OCI-LY7 (cell line): ENCODE results near the gene IHH. TPM values are rescaled to one million over a fixed set of nuclear protein-coding genes. Genes with fewer than 3 reads are reported as not detected.

Experiments used
- BruUV-seq: library from RNA; stranded (reverse); fragments of 400-500 nt; replicated peaks from 2 replicates; lab custom pipeline; 2021; lab: Mats Ljungman, UMichigan
- CTCF ChIA-PET: fragments of 300-600 bp; sonication (Branson Sonifier 250); formaldehyde crosslinking; loops from one replicate; lab custom pipeline; 2022; ENCODE audit warnings: antibody characterized with exemption; ENCODE audit not compliant: unreplicated experiment; lab: Charles Lee
- POLR2A ChIA-PET: fragments of 300-600 bp; sonication (Branson Sonifier 250); formaldehyde crosslinking; loops from one replicate; lab custom pipeline; 2022; ENCODE audit warnings: antibody characterized with exemption; lab: Charles Lee
- DNase-seq: peaks from one replicate; pipeline ENCODE4 v3.0.0-alpha.2; 2015; ENCODE audit warnings: low spot score
- H2AFZ ChIP-seq: fragments of 200-600 bp; sonication (generic), shearing (Covaris generic); 2 replicates; pipeline ENCODE4 v1.6.1; 2014; ENCODE audit warnings: mild to moderate bottlenecking, antibody characterized with exemption, low read length, moderate library complexity
- H3K27ac ChIP-seq: fragments of 200-600 bp; sonication (generic); 2 replicates; pipeline ENCODE4 v1.5.1; 2014; ENCODE audit warnings: mixed run types, low read depth, mild to moderate bottlenecking, moderate library complexity, low read length, inconsistent platforms; ENCODE audit not compliant: poor library complexity, severe bottlenecking
- H3K36me3 ChIP-seq: fragments of 200-600 bp; sonication (generic); 2 replicates; pipeline ENCODE4 v1.6.1; 2014; ENCODE audit warnings: mild to moderate bottlenecking, antibody characterized with exemption, low read length, moderate library complexity, mixed read lengths; ENCODE audit not compliant: insufficient read depth
- H3K4me1 ChIP-seq: fragments of 200-600 bp; sonication (generic); 2 replicates; pipeline ENCODE4 v1.5.1; 2014; ENCODE audit warnings: mild to moderate bottlenecking, low read length; ENCODE audit not compliant: insufficient read depth, poor library complexity, severe bottlenecking
- H3K4me2 ChIP-seq: fragments of 200-600 bp; sonication (generic); 2 replicates; pipeline ENCODE4 v1.6.1; 2014; ENCODE audit warnings: mild to moderate bottlenecking, low read length
- H3K4me3 ChIP-seq: fragments of 200-600 bp; sonication (generic); 2 replicates; pipeline ENCODE4 v1.5.1; 2014; ENCODE audit warnings: mild to moderate bottlenecking, low read depth, low read length; ENCODE audit not compliant: poor library complexity, severe bottlenecking
- H3K79me2 ChIP-seq: fragments of 200-600 bp; sonication (generic); 2 replicates; pipeline ENCODE4 v1.6.1; 2016; ENCODE audit warnings: low read depth, mild to moderate bottlenecking, low read length, moderate library complexity, mixed read lengths; ENCODE audit not compliant: insufficient read depth
- H3K9me2 ChIP-seq: fragments of 200-600 bp; sonication (generic); 2 replicates; pipeline ENCODE4 v1.6.1; 2016; ENCODE audit warnings: mild to moderate bottlenecking, low read length, mixed read lengths; ENCODE audit not compliant: insufficient read depth
- H3K9me3 ChIP-seq: fragments of 200-600 bp; sonication (generic); 2 replicates; pipeline ENCODE4 v1.6.1; 2014; ENCODE audit warnings: mild to moderate bottlenecking, mixed run types, low read length, mixed read lengths
- H4K20me1 ChIP-seq: fragments of 200-600 bp; sonication (generic); 2 replicates; pipeline ENCODE4 v1.6.1; 2014; ENCODE audit warnings: mild to moderate bottlenecking, antibody characterized with exemption, low read length, moderate library complexity, mixed read lengths; ENCODE audit not compliant: insufficient read depth
- EZH2phosphoT487 ChIP-seq: fragments of 200-600 bp; sonication (generic); IDR thresholded peaks from 2 replicates; pipeline ENCODE4 v1.6.1; 2018; ENCODE audit warnings: low read depth, borderline replicate concordance, mild to moderate bottlenecking, mixed run types, antibody characterized with exemption, low read length, moderate library complexity, mixed read lengths
- intact Hi-C: fragments of 100-400 bp; cut with micrococcal nuclease; formaldehyde crosslinking; loops from one replicate; pipeline ENCODE4 v1.10.0; 2022; ENCODE audit not compliant: unreplicated experiment
- total RNA-seq, 2 experiments: library from RNA; depleted of rRNA in 1 of 2; stranded (reverse); fragments of >200 nt in 1 of 2; shearing (Covaris generic) in 1 of 2; gene quantifications; 2 replicates each; pipeline ENCODE4 v1.2.3, GENCODE V29; 2014 to 2022
- TF ChIP-seq, protein P1 (sequence below): fragments of 200-600 bp; sonication (generic); conservative IDR thresholded peaks from 2 replicates; pipeline ENCODE4 v1.5.1; 2014; ENCODE audit warnings: mild to moderate bottlenecking, antibody characterized with exemption, low read length, moderate library complexity, mixed read lengths

Gene IHH
- total RNA-seq, 2 experiments from 2014 or later = not detected

DNA sequence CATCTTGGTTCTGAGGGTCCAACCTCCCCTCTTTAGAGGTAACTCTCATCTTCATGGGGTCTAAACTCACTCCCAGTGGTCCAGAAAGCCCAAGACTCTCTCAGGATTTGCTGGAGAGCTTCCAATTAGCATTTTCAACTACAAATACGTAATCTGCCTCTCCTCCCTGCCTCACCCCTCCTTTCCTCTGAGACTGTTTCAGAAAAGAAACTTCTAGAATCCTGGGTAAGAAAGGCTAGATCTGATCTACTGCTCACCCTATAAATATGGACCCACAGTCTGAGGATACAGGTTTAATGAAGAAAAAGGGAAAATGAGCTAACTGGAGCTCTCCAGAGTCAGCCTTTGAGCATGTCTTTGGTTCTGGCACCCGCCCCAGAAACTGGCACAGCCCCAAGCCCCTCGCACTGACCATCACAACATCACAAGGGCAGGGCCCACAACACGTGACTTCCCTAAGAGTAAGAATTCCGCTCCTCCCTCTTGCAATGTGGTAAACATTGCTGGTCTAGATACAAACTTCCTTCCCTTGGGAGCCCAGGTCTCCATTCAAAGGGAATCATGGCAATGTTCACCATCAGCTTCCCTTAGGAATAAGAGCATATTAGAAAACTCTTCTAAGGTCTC is 21.7 kb upstream of the IHH start:
- Histone ChIP-seq H3K27ac (no peak overlapping the region), H4K20me1 (no peaks in the 10 kb centered on the region), H3K9me3 (no peaks in the 10 kb centered on the region), H3K36me3 (no peaks in the 10 kb centered on the region), H3K4me3 (no peak overlapping the region), H3K9me2 (no peaks in the 10 kb centered on the region), H3K4me1 (peaks cover 7% of the 10 kb centered on the region), H2AFZ (no peak overlapping the region), H3K4me2 (no peak overlapping the region), H3K79me2 (no peaks in the 10 kb centered on the region)
- no peak for DNase-seq
- no TSS peak for BruUV-seq
- intact Hi-C loops = no loop called here
- CTCF ChIA-PET = no interaction called here
- POLR2A ChIA-PET = no interaction called here
- TF ChIP-seq, protein P1, sequence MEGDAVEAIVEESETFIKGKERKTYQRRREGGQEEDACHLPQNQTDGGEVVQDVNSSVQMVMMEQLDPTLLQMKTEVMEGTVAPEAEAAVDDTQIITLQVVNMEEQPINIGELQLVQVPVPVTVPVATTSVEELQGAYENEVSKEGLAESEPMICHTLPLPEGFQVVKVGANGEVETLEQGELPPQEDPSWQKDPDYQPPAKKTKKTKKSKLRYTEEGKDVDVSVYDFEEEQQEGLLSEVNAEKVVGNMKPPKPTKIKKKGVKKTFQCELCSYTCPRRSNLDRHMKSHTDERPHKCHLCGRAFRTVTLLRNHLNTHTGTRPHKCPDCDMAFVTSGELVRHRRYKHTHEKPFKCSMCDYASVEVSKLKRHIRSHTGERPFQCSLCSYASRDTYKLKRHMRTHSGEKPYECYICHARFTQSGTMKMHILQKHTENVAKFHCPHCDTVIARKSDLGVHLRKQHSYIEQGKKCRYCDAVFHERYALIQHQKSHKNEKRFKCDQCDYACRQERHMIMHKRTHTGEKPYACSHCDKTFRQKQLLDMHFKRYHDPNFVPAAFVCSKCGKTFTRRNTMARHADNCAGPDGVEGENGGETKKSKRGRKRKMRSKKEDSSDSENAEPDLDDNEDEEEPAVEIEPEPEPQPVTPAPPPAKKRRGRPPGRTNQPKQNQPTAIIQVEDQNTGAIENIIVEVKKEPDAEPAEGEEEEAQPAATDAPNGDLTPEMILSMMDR = no peak
- no peak for TF ChIP-seq EZH2phosphoT487

DNA sequence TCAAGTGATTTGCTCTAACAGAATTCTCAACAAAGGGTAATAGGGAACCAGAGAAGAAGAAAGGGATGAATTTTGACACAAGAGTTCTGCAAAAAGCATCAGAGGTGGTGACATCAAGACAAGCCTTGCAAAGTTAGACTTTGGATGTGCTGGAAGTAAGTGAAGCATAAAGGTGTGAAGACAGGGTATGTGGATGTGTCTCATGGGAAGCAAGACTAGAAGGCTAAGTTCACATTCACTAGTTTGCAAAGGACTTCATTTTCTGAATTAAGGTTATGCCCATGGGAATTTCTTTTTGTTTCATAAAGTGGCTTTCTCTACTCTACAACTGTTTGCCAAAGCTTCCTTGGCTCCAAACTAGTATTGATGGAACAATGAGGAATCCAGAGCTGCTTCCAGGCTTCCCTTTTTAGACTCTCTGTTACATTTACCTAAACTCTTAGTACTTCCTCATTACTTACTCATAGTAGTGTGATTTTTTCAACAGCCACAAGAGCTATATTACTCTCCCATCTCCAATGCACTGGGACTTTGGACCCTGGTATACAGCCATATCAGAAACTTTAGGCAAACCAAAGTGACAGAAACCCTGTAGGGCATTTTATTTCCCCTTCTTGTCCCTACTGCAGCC is 21.1 kb upstream of the IHH start:
- Histone ChIP-seq H3K36me3 (no peaks in the 10 kb centered on the region), H3K79me2 (no peaks in the 10 kb centered on the region), H3K9me2 (no peaks in the 10 kb centered on the region), H2AFZ (no peak overlapping the region), H3K27ac (no peak overlapping the region), H3K4me3 (no peak overlapping the region), H3K9me3 (no peaks in the 10 kb centered on the region), H3K4me2 (no peak overlapping the region), H3K4me1 (peaks cover 7% of the 10 kb centered on the region), H4K20me1 (no peaks in the 10 kb centered on the region)
- TF ChIP-seq, protein P1 = no peak
- TF ChIP-seq EZH2phosphoT487 = no peak
- POLR2A ChIA-PET = interaction anchor here (1.0 kb wide), 1 partner anchor 9 kb away, joined by 3 read pairs; no protein-coding TSS in a partner anchor
- BruUV-seq = no TSS peak
- intact Hi-C loops = no loop called here
- CTCF ChIA-PET = no interaction called here
- no peak for DNase-seq

DNA sequence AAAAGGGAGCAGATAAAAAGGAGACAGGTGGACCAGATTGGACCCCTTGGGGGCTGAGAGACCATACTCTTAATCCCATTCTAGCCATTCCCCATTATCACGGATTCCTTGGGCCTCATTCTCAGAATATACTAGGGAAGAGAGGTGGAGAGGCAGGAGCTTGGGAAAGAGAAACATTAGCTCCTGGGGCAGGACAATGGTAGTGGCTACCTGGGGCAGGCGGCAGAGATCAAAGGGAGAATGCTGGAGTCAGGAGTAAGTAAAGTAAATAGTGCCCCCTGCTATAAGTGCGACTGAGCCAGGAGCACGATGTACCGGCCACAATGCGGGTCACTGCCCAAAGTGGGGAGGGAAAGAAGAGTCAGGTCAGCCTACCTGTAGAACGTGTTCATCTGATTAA is 20.4 kb upstream of the IHH start:
- intact Hi-C loops = no loop called here
- POLR2A ChIA-PET = interaction anchor here (0.9 to 1.1 kb wide), 4 partner anchors 7 to 40 kb away, joined by 3 read pairs; no protein-coding TSS in a partner anchor
- no peak overlapping the region for H3K4me2 ChIP-seq

More for the DNA sequence above, 20.4 kb upstream of the IHH start:
- Histone ChIP-seq H2AFZ (no peak overlapping the region), H3K4me1 (peaks cover 7% of the 10 kb centered on the region), H3K79me2 (no peaks in the 10 kb centered on the region), H3K9me3 (no peaks in the 10 kb centered on the region), H3K9me2 (no peaks in the 10 kb centered on the region), H3K36me3 (peaks cover 3% of the 10 kb centered on the region; the same call in 1 of the 2 replicates), H3K27ac (no peak overlapping the region), H3K4me3 (no peak overlapping the region), H4K20me1 (no peaks in the 10 kb centered on the region)
- TF ChIP-seq, protein P1 = no peak
- TF ChIP-seq EZH2phosphoT487 = no peak
- BruUV-seq = no TSS peak
- no peak for DNase-seq
- CTCF ChIA-PET = no interaction called here
